ENCODE data around the gene TXNDC12.
A peak's percentile ranks its signal among the peaks of the same experiment; 100 is the strongest.

TXNDC12 gene

DNA sequence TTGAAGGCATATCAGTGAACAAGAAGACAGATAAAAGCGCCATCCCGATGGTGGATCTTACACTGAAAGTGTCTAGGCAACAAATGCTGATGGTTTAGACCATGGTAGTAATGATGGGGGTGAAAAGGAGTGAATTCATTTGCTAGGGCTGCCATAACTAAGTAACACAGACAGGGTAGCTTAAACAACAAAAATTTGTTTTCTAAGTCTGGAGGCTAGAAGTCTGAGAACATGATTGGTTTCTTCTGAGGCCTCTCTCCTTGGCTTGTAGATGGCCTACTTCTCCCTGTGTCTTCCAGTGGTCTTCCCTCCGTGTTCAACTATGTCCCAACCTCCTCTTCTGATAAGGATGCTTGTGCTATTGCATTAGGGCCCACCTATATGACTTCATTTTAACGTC, 51.1 kb downstream of the TXNDC12 start:
- Histone ChIP-seq H3K79me2 (ENCODE audit: low read length) (no peaks in the 10 kb centered on the region), H3K27ac (ENCODE audit: low read length) (no peak overlapping the region), H3K4me3 (ENCODE audit: low read length) (no peak overlapping the region), H3K4me2 (ENCODE audit: low read depth, low read length) (no peak overlapping the region), H3F3A (ENCODE audit: insufficient read depth, low read length) (no peaks in the 10 kb centered on the region), H4K20me1 (ENCODE audit: insufficient read depth, low read length) (no peaks in the 10 kb centered on the region), H3K27me3 (replicated peaks; ENCODE audit: insufficient read depth, low read length) (no peaks in the 10 kb centered on the region), H3K36me3 (replicated peaks; ENCODE audit: insufficient read depth, low read length) (no peaks in the 10 kb centered on the region), H3K9me3 (replicated peaks; ENCODE audit: insufficient read depth, low read length) (no peaks in the 10 kb centered on the region), H3K4me1 (ENCODE audit: low read length) (peaks cover 6% of the 10 kb centered on the region; the same call in 1 of the 2 replicates), H3K9ac (ENCODE audit: low read length) (no peak overlapping the region), H2AFZ (ENCODE audit: low read length) (no peak overlapping the region), H3K9me2 (replicated peaks; ENCODE audit: insufficient read depth, low read length) (no peaks in the 10 kb centered on the region)
- DNase-seq: no peak
- TF ChIP-seq CTCF (IDR thresholded peaks at IDR 0.05; ENCODE audit: low read length): no peak
- TF ChIP-seq EZH2phosphoT487 (IDR thresholded peaks at IDR 0.05; ENCODE audit: low read length): no peak
- TF ChIP-seq EZH2 (optimal IDR thresholded peaks at IDR 0.05; ENCODE audit: low read depth, low read length): no peak

- no peak overlapping the region for H2AFZ ChIP-seq (ENCODE audit: low read length)
- H4K20me1 ChIP-seq (ENCODE audit: insufficient read depth, low read length): no peaks in the 10 kb centered on the region
- H3K4me1 ChIP-seq (ENCODE audit: low read length): peaks cover 6% of the 10 kb centered on the region; the same call in 1 of the 2 replicates
- H3K36me3 ChIP-seq (replicated peaks; ENCODE audit: insufficient read depth, low read length): no peaks in the 10 kb centered on the region
- no peaks in the 10 kb centered on the region for H3F3A ChIP-seq (ENCODE audit: insufficient read depth, low read length)
- H3K4me3 ChIP-seq (ENCODE audit: low read length): no peak overlapping the region
- no peaks in the 10 kb centered on the region for H3K27me3 ChIP-seq (replicated peaks; ENCODE audit: insufficient read depth, low read length)
- H3K27ac ChIP-seq (ENCODE audit: low read length): no peak overlapping the region
- no peak for TF ChIP-seq EZH2phosphoT487 (IDR thresholded peaks at IDR 0.05; ENCODE audit: low read length)
- no peak for TF ChIP-seq EZH2 (optimal IDR thresholded peaks at IDR 0.05; ENCODE audit: low read depth, low read length)
- TF ChIP-seq CTCF (IDR thresholded peaks at IDR 0.05; ENCODE audit: low read length): peak; percentile 94
- H3K9ac ChIP-seq (ENCODE audit: low read length): no peak overlapping the region
- no peaks in the 10 kb centered on the region for H3K9me2 ChIP-seq (replicated peaks; ENCODE audit: insufficient read depth, low read length)
- peak; percentile 89 for DNase-seq
- no peaks in the 10 kb centered on the region for H3K79me2 ChIP-seq (ENCODE audit: low read length)
- H3K9me3 ChIP-seq (replicated peaks; ENCODE audit: insufficient read depth, low read length): no peaks in the 10 kb centered on the region
- H3K4me2 ChIP-seq (ENCODE audit: low read depth, low read length): no peak overlapping the region
These were observed 52.7 kb downstream of the TXNDC12 start for GRCh38 chr1:52002038-52002917.

GRCh38 chr1:51998701-51999100, 56.3 kb downstream of the TXNDC12 start:
- TF ChIP-seq CTCF (IDR thresholded peaks at IDR 0.05; ENCODE audit: low read length) (no peak), EZH2 (optimal IDR thresholded peaks at IDR 0.05; ENCODE audit: low read depth, low read length) (no peak), EZH2phosphoT487 (IDR thresholded peaks at IDR 0.05; ENCODE audit: low read length) (no peak)
- Histone ChIP-seq H3K4me1 (ENCODE audit: low read length) (peaks cover 6% of the 10 kb centered on the region; the same call in 1 of the 2 replicates), H3K4me2 (ENCODE audit: low read depth, low read length) (no peak overlapping the region), H3K4me3 (ENCODE audit: low read length) (no peak overlapping the region), H3K27me3 (replicated peaks; ENCODE audit: insufficient read depth, low read length) (no peaks in the 10 kb centered on the region), H3F3A (ENCODE audit: insufficient read depth, low read length) (no peaks in the 10 kb centered on the region), H3K9me2 (replicated peaks; ENCODE audit: insufficient read depth, low read length) (no peaks in the 10 kb centered on the region), H3K27ac (ENCODE audit: low read length) (no peak overlapping the region), H3K36me3 (replicated peaks; ENCODE audit: insufficient read depth, low read length) (no peaks in the 10 kb centered on the region), H3K79me2 (ENCODE audit: low read length) (no peaks in the 10 kb centered on the region), H3K9me3 (replicated peaks; ENCODE audit: insufficient read depth, low read length) (no peaks in the 10 kb centered on the region), H2AFZ (ENCODE audit: low read length) (no peak overlapping the region), H4K20me1 (ENCODE audit: insufficient read depth, low read length) (no peaks in the 10 kb centered on the region), H3K9ac (ENCODE audit: low read length) (no peak overlapping the region)
- DNase-seq: no peak

Data from MM.1S (cell line).